IMR-90 (cell line): ENCODE data around the gene NME7.

ENCODE experiments used
- BHLHE40 ChIP-seq: fragments of 150-350 bp; IDR thresholded peaks from 2 replicates; pipeline ENCODE4 v1.6.1; 2016; ENCODE audit warnings: mild to moderate bottlenecking, low read depth, low read length
- CTCF ChIP-seq: conservative IDR thresholded peaks from 2 replicates; pipeline ENCODE4 v1.5.1; 2012; ENCODE audit warnings: mild to moderate bottlenecking, low read depth, low read length, improper control_type of control experiment
- ELK1 ChIP-seq: fragments of 150-350 bp; IDR thresholded peaks from 2 replicates; pipeline ENCODE4 v1.6.1; 2016; ENCODE audit warnings: low read depth, mild to moderate bottlenecking, low read length, moderate library complexity, borderline replicate concordance
- FOS ChIP-seq: fragments of 150-350 bp; IDR thresholded peaks from 2 replicates; pipeline ENCODE4 v1.6.1; 2016; ENCODE audit warnings: low read depth, low read length
- MAFK ChIP-seq: IDR thresholded peaks from 2 replicates; pipeline ENCODE4 v1.6.1; 2012; ENCODE audit warnings: low read depth, low read length, improper control_type of control experiment
- MXI1 ChIP-seq: IDR thresholded peaks from 2 replicates; pipeline ENCODE4 v1.6.1; 2012; ENCODE audit warnings: low read depth, mild to moderate bottlenecking, low read length, moderate library complexity, borderline replicate concordance
- NFE2L2 ChIP-seq: fragments of 150-350 bp; IDR thresholded peaks from 2 replicates; pipeline ENCODE4 v1.6.1; 2016; ENCODE audit warnings: low read depth, mild to moderate bottlenecking, low read length
- POLR2A ChIP-seq: IDR thresholded peaks from 2 replicates; pipeline ENCODE4 v1.6.1; 2012; ENCODE audit warnings: mild to moderate bottlenecking, low read depth, low read length
- RAD21 ChIP-seq: IDR thresholded peaks from 2 replicates; pipeline ENCODE4 v1.6.1; 2012; ENCODE audit warnings: low read length, improper control_type of control experiment
- RCOR1 ChIP-seq: IDR thresholded peaks from 2 replicates; pipeline ENCODE4 v1.6.1; 2012; ENCODE audit warnings: mild to moderate bottlenecking, low read length, improper control_type of control experiment; ENCODE audit not compliant: insufficient replicate concordance
- RFX5 ChIP-seq: IDR thresholded peaks from 2 replicates; pipeline ENCODE4 v1.8.0; 2012; ENCODE audit warnings: low read depth, mild to moderate bottlenecking, low read length, moderate library complexity
- USF2 ChIP-seq: fragments of 150-350 bp; IDR thresholded peaks from 2 replicates; pipeline ENCODE4 v1.6.1; 2017; ENCODE audit warnings: mild to moderate bottlenecking, antibody characterized with exemption, low read length, low read depth

- TF ChIP-seq RAD21 (no peak), POLR2A (no peak), CTCF (no peak), BHLHE40 (no peak), FOS (no peak), USF2 (no peak), MAFK (no peak), MXI1 (no peak), RCOR1 (no peak), RFX5 (no peak), ELK1 (no peak), NFE2L2 (no peak)
These were observed 167.3 kb downstream of the NME7 start for GRCh38 chr1:169200319-169200718.
